ENCODE data around the gene RBL2.
A peak's percentile ranks its signal among the peaks of the same experiment; 100 is the strongest.
"Not testable (repeated sequence)": the region's sequence is repeated elsewhere in the genome, so short reads cannot be mapped to it uniquely, and the experiment has no call there.

The RBL2 gene, protein sequence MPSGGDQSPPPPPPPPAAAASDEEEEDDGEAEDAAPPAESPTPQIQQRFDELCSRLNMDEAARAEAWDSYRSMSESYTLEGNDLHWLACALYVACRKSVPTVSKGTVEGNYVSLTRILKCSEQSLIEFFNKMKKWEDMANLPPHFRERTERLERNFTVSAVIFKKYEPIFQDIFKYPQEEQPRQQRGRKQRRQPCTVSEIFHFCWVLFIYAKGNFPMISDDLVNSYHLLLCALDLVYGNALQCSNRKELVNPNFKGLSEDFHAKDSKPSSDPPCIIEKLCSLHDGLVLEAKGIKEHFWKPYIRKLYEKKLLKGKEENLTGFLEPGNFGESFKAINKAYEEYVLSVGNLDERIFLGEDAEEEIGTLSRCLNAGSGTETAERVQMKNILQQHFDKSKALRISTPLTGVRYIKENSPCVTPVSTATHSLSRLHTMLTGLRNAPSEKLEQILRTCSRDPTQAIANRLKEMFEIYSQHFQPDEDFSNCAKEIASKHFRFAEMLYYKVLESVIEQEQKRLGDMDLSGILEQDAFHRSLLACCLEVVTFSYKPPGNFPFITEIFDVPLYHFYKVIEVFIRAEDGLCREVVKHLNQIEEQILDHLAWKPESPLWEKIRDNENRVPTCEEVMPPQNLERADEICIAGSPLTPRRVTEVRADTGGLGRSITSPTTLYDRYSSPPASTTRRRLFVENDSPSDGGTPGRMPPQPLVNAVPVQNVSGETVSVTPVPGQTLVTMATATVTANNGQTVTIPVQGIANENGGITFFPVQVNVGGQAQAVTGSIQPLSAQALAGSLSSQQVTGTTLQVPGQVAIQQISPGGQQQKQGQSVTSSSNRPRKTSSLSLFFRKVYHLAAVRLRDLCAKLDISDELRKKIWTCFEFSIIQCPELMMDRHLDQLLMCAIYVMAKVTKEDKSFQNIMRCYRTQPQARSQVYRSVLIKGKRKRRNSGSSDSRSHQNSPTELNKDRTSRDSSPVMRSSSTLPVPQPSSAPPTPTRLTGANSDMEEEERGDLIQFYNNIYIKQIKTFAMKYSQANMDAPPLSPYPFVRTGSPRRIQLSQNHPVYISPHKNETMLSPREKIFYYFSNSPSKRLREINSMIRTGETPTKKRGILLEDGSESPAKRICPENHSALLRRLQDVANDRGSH

DNA sequence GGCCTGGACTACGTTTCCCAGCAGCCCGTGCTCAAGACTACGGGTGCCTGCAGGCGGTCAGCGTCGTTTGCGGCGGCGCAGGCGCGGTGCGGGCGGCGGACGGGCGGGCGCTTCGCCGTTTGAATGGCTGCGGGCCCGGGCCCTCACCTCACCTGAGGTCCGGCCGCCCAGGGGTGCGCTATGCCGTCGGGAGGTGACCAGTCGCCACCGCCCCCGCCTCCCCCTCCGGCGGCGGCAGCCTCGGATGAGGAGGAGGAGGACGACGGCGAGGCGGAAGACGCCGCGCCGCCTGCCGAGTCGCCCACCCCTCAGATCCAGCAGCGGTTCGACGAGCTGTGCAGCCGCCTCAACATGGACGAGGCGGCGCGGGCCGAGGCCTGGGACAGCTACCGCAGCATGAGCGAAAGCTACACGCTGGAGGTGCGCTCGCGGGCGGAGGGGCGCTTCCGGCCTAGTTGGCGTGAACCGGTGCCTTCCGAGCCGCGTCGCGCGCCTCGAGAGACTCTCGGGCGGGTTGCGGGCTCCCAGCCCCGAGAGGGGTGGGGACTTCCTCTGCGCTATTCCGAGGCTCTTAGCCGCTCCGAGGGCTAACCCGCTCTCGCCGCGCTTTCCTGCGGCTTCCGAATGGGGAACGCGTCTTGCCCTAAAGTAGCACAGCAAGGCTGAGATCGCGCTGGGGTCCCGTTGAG, at the start of gene RBL2:
RBL2 (plus strand) TSS at position 95 of the 689 bp plus-strand sequence; CDS start at position 181, 86 bp downstream.
- peak; percentile 17 for DNase-seq

DNA sequence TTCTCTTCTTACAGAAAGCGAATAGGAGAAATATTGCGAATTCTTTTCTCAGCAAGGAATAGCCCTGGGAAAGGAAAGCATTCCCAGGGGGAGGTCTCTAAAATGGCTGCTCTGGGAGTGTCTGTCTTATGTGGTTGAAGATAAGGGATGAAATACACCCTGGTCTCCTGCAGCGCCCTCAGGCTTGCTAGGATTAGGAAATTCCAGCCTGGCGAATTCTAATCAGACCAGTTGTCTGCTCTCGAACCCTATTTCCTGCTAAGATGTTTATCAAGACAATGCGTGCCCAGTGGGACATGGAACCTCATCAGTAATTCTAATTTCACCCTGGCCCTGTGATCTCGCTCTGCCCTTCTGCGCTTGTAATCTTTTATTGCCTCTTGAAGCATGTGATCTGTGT, 49.7 kb upstream of the RBL2 start:
- not testable (repeated sequence) for DNase-seq

DNA sequence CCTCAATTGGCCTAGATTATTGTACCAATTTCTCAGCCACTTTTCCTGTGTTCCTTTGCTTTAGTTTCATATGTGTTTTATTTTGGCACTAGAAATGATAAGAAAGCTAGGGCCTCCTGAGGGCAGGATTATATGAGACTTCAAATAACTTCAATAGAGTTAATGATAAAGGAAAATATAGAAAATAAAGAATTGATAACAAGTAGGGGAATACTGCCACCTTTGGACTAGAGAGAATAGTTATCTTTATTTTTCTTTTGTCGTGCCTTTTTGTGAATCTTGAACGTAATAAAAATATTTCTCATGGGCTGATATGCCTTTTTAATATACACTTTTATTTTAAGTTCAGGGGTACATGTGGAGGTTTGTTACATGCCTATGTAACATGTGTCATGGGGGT, 29.3 kb upstream of the RBL2 start:
- DNase-seq: no peak

DNA sequence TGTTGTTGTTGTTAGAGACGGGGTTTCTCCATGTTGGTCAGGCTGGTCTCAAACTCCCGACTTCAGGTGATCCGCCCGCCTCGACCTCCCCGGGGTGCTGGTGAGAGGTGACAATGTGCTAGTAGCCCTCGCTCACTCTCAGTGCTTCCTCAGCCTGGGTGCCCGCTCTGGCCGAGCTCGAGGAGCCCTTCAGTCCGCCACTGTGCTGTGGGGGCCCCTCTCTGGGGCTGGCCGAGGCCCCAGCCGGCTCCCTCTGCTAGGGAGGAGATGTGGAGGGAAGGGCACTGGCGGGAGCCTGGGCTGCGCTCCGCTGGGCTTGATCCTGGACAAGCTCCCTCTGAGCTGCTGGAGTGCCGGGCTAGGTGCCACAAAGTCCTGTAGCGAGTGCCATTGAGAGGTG, 21.7 kb upstream of the RBL2 start:
- DNase-seq: no peak

DNA sequence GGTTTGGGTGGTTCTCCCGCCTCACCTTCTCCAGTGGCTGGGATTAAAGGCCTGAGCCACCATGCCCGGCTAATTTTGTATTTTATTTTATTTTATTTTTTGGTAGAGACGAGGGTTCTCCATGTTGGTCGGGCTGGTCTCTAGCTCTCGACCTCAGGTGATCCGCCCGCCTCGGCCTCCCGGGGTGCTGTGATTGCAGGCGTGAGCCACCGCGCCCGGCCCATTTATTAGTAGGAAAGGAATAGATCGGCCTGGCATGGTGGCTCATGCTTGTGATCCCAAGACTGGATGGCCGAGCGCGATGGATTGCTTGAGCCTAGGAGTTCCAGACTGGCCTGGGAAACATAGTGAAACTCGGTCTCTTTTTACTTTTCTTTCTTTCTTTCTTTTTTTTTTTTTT, 20.4 kb upstream of the RBL2 start:
- no peak for DNase-seq

DNA sequence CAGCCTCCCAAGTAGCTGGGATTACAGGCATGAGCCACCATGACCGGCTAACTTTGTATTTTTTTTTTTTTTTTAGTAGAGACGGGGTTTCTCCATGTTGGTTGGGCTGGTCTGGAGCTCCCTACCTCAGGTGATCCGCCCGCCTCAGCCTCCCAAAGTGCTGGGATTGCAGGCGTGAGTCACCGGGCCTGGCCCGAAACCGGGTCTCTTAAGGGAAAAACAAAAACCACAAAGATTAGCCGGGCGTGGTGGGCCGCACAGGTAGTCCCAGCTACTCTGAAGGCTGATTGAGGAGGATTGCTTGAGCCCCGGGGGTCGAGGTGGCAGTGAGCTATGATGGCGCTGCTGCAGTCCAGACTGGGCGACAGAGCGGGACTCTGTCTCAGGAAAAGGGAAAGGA, 19.9 kb upstream of the RBL2 start:
- DNase-seq: no peak

- DNase-seq: no peak
Observed at GRCh38 chr16:53415504-53415903, 18.8 kb upstream of the RBL2 start.

GRCh38 chr16:53417011-53417410, 17.3 kb upstream of the RBL2 start:
- no peak for DNase-seq

DNA sequence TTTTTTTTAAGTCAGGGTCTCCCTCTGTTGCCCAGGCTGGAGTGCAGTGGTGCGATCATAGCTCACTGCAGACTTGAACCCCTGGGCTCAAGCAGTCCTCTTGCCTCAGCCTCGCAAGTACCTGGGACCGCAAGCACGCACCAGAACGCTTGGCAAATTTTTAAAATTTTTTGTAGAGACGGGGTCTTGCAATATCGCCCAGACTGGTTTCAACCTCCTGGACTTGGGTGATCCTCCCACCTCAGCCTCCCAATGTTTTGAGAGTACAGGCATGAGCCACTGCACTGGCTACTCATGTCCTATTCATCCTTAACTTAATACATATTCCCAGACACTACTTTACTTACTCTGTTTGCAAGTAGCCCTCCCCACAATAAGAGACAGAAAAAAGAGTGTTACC, 16.3 kb upstream of the RBL2 start:
- no peak for DNase-seq

GRCh38 chr16:53419383-53419709, 14.9 kb upstream of the RBL2 start:
- not testable (repeated sequence) for DNase-seq

DNA sequence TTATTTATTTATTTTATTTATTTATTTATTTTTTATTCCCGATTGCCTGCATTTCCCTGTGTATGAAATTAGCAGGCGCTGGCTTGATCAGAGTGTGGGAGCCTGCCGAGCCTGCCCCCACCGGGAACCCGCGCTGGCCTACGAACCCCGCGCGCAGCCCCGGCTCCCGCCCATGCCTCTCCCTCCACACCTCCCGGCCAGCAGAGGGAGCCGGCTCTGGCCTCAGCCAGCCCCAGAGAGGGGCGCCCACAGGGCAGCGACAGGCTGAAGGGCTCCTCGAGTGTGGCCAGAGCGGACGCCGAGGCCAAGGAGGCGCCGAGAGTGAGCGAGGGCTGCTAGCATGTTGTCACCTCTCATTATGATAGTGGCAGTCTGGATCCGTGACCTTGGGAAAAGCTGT, 13.0 kb upstream of the RBL2 start:
- no peak for DNase-seq

- DNase-seq: not testable (repeated sequence)
Observed at GRCh38 chr16:53423968-53424367, 10.3 kb upstream of the RBL2 start.

DNA sequence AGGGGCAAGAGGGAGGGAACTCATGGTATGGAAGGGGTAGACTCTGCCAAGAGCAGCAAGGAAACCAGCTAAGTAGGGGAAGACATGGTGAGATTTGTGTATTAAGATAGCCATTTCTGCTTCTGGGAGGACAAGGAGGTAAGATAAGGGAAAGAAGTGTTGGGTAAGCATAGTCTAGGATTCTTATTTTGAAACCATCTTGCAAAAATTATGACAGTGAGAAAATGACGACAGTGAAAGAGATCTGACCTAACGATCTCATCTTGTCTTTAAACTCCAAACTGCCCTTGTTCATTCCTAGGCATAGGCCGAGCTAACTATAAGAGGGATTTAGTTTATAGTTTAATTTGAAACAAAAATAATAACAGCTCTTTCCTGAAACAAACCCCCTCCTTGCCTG, 5.6 kb upstream of the RBL2 start:
- DNase-seq: no peak

- DNase-seq: no peak
Observed at GRCh38 chr16:53429221-53429943, 4.9 kb upstream of the RBL2 start.

DNA sequence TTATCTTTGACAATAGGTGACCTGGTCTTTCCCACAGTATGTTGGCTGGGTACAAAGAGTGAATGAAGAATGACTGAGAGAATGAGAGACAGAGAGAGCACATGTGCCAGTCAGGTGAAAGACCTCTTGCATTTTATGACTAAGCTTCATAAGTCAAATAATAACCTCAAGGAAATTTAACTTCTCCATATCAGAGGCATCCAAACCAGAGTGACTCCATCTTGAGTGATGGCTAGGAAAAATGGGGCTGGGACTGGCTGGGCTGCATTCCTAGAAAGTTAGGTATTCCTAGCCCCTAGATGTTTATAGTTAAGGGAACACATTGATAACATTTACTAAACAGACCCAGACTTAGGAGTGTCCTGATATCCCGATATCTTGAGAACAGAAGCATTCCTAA, 3.9 kb upstream of the RBL2 start:
- no peak for DNase-seq

DNA sequence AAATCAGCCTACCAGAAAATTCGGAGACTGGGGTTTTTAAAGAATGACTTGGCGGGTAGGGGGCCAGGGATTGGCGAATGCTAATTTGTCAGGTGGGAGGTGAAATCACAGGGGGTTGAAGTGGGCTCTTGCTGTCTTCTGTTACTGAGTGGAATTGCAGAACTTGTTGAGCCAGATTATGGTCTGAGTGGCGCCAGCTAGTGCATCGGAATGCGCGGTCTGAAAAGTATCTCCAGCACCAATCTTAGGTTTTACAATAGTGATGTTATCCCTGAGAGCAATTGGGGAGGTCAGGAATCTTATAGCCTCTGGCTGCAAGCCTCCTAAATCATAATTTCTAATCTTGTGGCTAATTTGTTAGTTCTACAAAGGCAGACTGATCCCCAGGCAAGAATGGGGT, 762 bp upstream of the RBL2 start:
- no peak for DNase-seq

- no peak for DNase-seq
Observed at GRCh38 chr16:53433930-53434376, 318 bp upstream of the RBL2 start.

- peak; percentile 52 for DNase-seq
Observed at GRCh38 chr16:53435066-53435688, 906 bp downstream of the RBL2 start.

DNA sequence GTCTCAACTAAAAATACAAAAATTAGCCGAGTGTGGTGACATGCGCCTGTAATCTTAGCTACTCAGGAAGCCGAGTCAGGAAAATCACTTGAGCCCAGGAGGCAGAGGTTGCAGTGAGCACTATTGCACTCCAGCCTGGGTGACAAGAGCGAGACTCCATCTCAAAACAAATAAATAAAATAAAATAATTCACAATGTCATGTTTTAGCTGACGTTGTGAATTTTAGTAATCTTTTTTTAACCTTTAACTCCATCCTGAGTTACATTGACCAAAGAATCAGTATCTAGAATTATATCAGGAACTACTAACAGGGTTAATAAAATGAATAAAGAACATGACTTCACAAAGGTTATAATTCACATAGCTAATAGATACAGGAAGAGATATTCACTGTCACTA, 5.9 kb downstream of the RBL2 start:
- DNase-seq: no peak

DNA sequence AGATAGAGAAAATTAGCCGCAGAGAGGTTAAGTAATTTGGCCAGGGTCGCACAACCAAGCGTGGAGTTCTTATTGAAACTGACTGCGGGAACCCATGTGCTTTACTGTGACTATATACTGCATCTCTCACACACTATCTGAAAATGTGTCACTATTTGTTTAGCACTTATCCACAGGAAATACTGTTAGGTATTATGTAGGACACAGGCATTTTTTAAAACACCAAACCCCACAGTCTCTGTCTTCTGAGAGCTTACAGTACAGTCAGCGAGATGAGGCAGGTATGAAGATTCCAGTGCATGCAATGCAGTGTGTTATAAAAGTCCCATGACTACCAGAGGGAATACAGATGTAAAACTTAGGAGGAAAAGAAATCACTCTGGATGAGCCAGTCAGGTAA, 11.3 kb downstream of the RBL2 start:
- no peak for DNase-seq

DNA sequence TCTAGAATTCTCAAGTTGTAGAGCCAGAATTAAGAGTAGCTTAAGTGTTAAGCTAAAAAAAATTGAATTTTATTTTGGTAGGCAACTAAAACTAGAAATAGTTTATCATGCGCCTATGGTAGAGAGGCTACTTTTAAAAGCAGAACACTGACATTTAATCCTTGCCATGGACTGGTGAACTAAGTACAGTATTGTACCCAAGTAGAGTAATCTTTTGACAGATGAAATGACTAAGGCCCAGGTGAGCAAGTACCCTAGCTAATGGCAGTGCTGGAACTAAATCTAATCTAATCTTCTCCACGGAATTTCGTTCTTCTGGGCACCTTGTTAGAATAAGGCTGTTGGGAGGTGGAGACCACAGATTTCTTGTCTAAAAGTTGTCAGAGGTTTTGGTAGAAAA, 11.8 kb downstream of the RBL2 start:
- DNase-seq: no peak
